ENCODE results near the gene CACNA1C. TPM values are rescaled to one million over a fixed set of nuclear protein-coding genes. Genes with fewer than 3 reads are reported as not detected.

Gene CACNA1C
- total RNA-seq, 2 experiments from 2014 or later = 0.69 to 1.4 TPM

DNA sequence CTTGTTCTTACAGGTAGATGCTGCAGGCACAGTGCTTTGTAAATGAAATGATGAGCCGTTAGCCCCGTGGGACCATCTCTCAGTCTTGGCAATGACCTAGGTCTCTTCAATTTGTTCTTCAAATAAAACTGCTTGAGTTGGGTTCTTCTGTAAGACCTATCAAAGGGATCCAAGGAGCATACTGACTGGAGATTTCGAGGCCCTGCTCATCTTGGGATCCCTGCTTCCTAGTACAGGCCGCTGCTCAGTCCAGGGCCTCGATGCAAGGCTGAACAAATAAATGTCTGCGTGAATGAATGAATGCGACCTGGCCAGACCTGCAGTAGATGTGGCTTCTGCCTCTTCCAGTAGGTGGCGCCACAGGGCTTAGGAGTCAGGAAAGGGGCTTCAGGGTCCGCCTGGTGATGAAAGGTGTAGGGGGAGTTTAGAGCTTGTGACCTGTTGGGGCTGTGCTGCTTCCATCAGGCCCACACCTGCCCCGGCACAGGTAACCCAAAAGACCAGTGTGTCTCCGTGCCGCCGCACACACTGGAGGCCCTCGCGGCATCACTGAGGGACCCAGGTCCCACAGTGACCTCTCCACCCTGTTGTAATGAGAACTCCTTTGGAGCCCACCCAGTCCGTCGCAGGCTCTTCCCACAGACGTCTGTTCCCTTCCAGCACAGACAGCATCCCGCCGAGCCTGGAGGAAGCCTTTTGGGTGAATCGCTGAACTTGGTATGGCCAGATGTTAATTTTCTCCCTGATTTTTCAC lies 4.4 kb downstream of the CACNA1C start:
- Histone ChIP-seq H3K4me2 (ENCODE audit: low read length) (no peak overlapping the region), H4K20me1 (ENCODE audit: insufficient read depth, low read length) (no peaks in the 10 kb centered on the region), H3K4me3 (ENCODE audit: low read depth, low read length, poor library complexity, severe bottlenecking) (no peak overlapping the region), H3K9me3 (ENCODE audit: low read length) (no peaks in the 10 kb centered on the region), H3K27ac (ENCODE audit: low read depth, low read length, poor library complexity, severe bottlenecking) (no peak overlapping the region), H3K9me2 (ENCODE audit: insufficient read depth, low read length) (no peaks in the 10 kb centered on the region), H3K4me1 (ENCODE audit: insufficient read depth, low read length, poor library complexity, severe bottlenecking) (no peaks in the 10 kb centered on the region), H2AFZ (ENCODE audit: low read length) (no peak overlapping the region), H3K36me3 (ENCODE audit: insufficient read depth, low read length) (no peaks in the 10 kb centered on the region), H3K79me2 (ENCODE audit: insufficient read depth, low read depth, low read length) (no peaks in the 10 kb centered on the region)
- CTCF ChIA-PET (ENCODE audit: unreplicated experiment) = interaction anchor here (0.6 to 1.0 kb wide), 3 partner anchors 225 to 662 kb away, joined by 3 read pairs; no protein-coding TSS in a partner anchor
- intact Hi-C loops (cut with micrococcal nuclease; ENCODE audit: unreplicated experiment) = loop anchor here (1.0 to 2.0 kb wide), 3 partner anchors 227 to 526 kb away; no protein-coding TSS in a partner anchor
- no TSS peak for BruUV-seq (replicated peaks)
- peak; percentile 78 for DNase-seq (ENCODE audit: low spot score)
- TF ChIP-seq, protein P1, sequence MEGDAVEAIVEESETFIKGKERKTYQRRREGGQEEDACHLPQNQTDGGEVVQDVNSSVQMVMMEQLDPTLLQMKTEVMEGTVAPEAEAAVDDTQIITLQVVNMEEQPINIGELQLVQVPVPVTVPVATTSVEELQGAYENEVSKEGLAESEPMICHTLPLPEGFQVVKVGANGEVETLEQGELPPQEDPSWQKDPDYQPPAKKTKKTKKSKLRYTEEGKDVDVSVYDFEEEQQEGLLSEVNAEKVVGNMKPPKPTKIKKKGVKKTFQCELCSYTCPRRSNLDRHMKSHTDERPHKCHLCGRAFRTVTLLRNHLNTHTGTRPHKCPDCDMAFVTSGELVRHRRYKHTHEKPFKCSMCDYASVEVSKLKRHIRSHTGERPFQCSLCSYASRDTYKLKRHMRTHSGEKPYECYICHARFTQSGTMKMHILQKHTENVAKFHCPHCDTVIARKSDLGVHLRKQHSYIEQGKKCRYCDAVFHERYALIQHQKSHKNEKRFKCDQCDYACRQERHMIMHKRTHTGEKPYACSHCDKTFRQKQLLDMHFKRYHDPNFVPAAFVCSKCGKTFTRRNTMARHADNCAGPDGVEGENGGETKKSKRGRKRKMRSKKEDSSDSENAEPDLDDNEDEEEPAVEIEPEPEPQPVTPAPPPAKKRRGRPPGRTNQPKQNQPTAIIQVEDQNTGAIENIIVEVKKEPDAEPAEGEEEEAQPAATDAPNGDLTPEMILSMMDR (conservative IDR thresholded peaks at IDR 0.05; ENCODE audit: low read length) = peak; percentile 93
- TF ChIP-seq EZH2phosphoT487 (IDR thresholded peaks at IDR 0.05; ENCODE audit: borderline replicate concordance, low read depth, low read length) = no peak
- POLR2A ChIA-PET = interaction anchor here (2.0 kb wide), 1 partner anchor 18 kb away, joined by 4 read pairs; no protein-coding TSS in a partner anchor

DNA sequence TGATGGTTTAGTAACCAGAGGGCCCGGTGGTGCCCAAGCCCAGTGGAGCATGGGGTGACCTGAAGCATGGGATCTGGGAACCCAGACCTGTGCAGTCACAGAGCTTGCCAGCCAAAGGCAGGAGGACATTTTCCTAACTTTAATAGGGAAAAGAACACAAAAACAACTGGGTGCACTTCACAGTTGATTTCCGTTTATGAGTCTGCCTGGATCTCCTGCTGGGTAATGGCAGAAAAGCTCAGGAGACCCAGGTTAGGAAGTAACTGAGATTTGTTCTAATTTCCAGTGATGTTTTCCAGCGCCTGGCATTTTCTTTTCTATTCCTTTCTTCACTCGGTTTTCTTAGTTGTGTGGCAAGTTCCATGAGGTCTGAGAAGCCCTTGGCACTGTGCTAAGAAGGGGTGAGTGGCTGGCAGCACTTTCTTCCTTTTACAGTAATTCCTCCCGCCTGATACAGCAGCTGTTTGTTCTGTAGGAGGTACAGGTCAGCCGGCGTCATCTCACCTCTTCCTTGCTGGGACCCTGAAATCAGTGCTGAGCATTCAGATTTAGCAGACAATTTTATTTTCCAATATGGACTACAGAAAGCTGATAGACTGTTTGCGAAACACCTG lies 5.1 kb downstream of the CACNA1C start:
- BruUV-seq (replicated peaks) = no TSS peak
- no peak for DNase-seq (ENCODE audit: low spot score)
- no peak for TF ChIP-seq EZH2phosphoT487 (IDR thresholded peaks at IDR 0.05; ENCODE audit: borderline replicate concordance, low read depth, low read length)
- TF ChIP-seq, protein P1 (conservative IDR thresholded peaks at IDR 0.05; ENCODE audit: low read length) = no peak
- Histone ChIP-seq H3K9me2 (ENCODE audit: insufficient read depth, low read length) (no peaks in the 10 kb centered on the region), H3K9me3 (ENCODE audit: low read length) (no peaks in the 10 kb centered on the region), H3K27ac (ENCODE audit: low read depth, low read length, poor library complexity, severe bottlenecking) (no peak overlapping the region), H3K36me3 (ENCODE audit: insufficient read depth, low read length) (no peaks in the 10 kb centered on the region), H4K20me1 (ENCODE audit: insufficient read depth, low read length) (no peaks in the 10 kb centered on the region), H3K79me2 (ENCODE audit: insufficient read depth, low read depth, low read length) (no peaks in the 10 kb centered on the region), H3K4me1 (ENCODE audit: insufficient read depth, low read length, poor library complexity, severe bottlenecking) (no peaks in the 10 kb centered on the region), H3K4me2 (ENCODE audit: low read length) (no peak overlapping the region), H3K4me3 (ENCODE audit: low read depth, low read length, poor library complexity, severe bottlenecking) (no peak overlapping the region), H2AFZ (ENCODE audit: low read length) (no peak overlapping the region)
- intact Hi-C loops (cut with micrococcal nuclease; ENCODE audit: unreplicated experiment) = loop anchor here (1.0 to 2.0 kb wide), 3 partner anchors 226 to 525 kb away; no protein-coding TSS in a partner anchor
- POLR2A ChIA-PET = interaction anchor here (0.7 to 2.0 kb wide), 2 partner anchors 17 to 99 kb away, joined by 3 to 4 read pairs; no protein-coding TSS in a partner anchor
- CTCF ChIA-PET (ENCODE audit: unreplicated experiment) = interaction anchor here (0.6 to 1.2 kb wide), 4 partner anchors 226 to 708 kb away, joined by 3 to 5 read pairs (median 3); no protein-coding TSS in a partner anchor
